Stimulated activated CD4-positive, alpha-beta T cell treated with anti-CD3 and anti-CD28 coated beads, Interleukin-1b, Interleukin-23, amount 100 ng/mL, for 48 hours (primary cell): ENCODE measurements around the gene C19orf85.
"Not testable (repeated sequence)": the region's sequence is repeated elsewhere in the genome, so short reads cannot be mapped to it uniquely, and the experiment has no call there.

ENCODE experiments used
- DNase-seq: peaks from one replicate; pipeline ENCODE4 v3.0.0-alpha.2; 2020

The C19orf85 gene

GRCh38 chr19:55464662-55465054, at the start of gene C19orf85:
Gene C19orf85, minus strand, starts transcription at chr19:55464751. Its CDS starts 197 bp downstream, at chr19:55464554.
- DNase-seq = no peak

- DNase-seq = no peak
These were observed 43.6 kb upstream of the C19orf85 start for GRCh38 chr19:55508120-55508519.

- DNase-seq = no peak
These were observed 40.4 kb upstream of the C19orf85 start for GRCh38 chr19:55504981-55505380.

DNA sequence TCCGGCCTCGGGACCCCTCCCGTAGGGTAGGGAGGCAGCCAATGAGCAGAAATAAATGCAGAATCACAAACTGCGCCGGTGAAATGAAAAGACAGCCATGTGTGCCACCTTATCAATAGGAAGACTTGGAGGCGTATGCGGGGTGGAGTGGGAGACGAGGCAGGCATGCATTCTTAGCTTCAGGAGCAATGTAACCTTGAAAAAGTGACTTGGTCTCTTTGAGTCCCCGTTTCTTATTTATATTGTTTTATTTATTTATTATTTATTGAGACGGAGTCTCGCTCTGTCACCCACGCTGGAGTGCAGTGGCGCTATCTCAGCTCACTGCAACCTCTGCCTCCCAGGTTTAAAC, 39.7 kb upstream of the C19orf85 start:
- DNase-seq = no peak

DNA sequence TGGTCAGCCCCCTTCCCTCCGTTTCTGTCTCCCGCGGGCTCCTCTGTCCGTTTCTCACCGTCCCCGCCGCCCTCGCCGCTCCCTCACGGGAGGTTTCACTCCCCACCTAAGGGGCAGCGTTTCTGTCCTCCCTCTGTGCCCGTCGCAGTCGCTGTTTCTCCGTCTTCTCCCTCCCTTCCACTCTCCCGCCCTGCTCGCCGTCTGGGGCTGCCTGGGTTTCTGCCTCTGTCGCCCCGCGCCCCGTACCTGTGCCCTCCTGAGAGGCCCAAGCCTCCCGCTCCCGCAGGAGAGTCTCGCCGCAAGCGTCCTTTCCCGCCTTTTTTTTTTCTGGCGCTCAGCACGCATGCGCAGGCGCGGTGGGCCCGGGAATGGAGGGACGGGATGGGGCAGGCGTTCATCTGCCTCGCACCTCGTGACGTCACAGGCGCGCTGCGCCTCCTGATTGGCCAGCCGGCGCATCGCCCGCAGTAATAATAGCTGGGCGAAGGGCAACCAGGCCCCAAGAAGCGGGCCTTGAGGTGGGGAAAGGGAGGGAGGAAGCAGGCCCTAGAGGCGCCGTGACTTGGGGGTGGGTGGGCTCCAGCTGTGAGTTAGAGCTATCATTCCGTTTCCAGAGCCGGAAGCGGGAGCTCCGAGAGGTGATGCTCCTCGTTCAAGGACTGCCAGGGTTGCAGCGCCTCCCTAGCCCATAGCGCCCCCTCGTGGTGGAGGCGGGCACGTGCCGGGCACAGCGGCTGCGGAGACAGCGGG, 39.1 kb upstream of the C19orf85 start:
- DNase-seq = peak; percentile 94

GRCh38 chr19:55503157-55503501, 38.6 kb upstream of the C19orf85 start:
- no peak for DNase-seq

DNA sequence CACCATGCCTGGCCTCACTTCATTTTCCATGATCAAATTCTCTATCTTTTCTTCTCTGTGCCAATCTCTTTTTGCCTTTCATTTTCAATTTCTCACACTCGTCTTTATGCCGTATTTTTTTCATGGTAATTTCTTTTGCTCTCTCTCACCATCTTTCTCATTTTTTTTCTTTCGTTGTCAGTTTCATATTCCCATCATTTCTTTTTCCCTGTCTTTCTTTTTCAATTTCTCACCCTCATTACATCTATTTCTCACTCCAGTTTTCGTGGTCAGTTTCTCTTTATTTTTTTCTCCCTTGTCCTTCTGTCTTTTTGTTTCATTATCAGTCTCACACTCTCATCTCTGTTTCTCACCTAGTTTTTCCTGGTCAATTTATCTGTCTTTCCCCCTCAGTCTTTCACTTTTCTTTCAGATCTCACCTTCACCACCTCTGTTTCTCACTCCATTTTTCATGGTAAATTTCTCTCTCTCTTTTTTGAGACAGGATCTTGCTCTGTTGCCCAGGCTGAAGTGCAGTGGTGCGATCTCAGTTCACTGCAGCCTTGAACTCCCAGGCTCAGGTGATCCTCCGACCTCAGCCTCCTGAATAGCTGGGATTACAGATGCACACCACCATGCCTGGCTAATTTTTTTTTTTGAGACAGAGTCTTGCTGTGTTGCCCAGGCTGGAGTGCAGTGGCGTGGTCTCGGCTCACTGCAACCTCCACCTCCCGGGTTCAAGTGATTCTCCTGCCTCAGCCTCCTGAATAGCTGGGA, 37.8 kb upstream of the C19orf85 start:
- DNase-seq = no peak

- no peak for DNase-seq
These were observed 35.9 kb upstream of the C19orf85 start for GRCh38 chr19:55500368-55500952.

- DNase-seq = no peak
These were observed 33.8 kb upstream of the C19orf85 start for GRCh38 chr19:55498246-55498840.

DNA sequence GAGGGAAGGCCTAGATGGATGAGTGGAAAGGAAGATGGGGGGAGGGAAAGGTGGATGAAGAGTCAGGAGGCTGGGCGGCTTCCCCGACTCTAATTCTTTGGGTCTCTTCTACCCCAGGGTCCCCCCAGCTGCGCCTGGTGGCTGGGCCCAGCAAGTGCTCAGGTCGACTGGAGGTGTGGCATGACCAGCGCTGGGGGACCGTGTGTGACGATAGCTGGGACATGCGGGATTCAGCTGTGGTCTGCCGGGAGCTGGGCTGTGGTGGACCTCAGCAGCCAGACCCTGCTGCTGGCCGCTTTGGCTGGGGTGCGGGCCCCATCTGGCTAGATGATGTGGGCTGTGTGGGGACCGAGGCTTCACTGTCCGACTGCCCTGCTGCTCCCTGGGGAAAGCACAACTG, 33.2 kb upstream of the C19orf85 start:
- DNase-seq = no peak

GRCh38 chr19:55496820-55497219, 32.3 kb upstream of the C19orf85 start:
- DNase-seq = not testable (repeated sequence)

DNA sequence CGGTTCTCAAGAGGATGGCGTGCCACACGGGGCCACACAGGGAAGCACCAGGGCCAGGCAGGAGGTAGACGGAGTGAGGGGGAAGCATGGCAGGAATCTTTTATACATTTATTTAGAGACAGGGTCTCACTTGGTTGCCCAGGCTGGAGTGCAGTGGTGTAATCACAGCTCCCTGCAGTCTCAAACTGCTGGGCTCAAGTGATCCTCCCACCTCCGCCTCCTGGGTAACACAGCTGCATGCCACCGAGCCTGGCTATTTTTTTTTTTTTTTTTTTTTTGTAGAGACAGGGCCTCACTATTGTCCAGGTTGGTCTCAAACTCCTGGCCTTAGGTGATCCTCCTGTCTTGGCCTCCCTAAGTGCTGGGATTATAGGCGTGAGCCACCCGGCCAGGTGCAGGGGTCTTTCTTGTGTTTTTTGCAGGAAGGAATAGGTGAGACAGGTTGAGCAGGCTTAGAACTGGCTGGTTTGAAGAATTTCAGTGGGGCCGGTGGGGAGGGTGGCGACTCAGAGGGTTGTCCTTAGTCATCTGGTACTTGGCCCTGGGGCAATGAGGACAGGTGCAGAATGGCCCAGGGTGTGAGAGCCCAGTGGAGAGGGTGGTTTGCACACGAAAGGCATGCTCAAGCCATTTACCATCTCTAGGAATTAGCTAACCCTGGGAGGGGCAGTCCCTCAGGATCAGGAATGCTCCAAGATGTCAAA, 31.2 kb upstream of the C19orf85 start:
- DNase-seq = no peak

GRCh38 chr19:55494172-55494761, 29.7 kb upstream of the C19orf85 start:
- DNase-seq = no peak

DNA sequence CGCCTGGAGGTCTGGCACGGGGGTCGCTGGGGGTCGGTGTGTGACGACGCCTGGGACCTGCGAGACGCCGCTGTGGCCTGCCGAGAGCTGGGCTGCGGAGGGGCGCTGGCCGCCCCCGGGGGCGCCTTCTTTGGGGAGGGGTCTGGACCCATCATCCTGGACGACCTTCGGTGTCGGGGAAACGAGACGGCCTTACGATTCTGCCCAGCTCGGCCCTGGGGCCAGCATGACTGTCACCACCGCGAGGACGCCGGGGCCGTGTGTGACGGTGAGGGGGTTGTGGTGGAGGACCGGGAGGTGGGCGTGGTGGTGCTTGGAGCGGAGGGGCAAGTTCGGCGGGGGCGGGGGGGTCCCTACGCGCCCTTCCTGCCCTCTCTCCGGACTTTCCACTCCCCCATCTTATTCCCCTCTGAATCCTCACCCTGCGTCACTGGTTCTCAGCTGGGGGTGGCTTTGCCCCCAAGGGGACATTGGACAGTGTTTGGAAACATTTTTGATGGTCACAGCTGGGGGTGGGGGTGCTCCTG, 29.2 kb upstream of the C19orf85 start:
- DNase-seq = no peak

GRCh38 chr19:55493052-55493644, 28.6 kb upstream of the C19orf85 start:
- no peak for DNase-seq

GRCh38 chr19:55492362-55492944, 27.9 kb upstream of the C19orf85 start:
- DNase-seq = no peak

GRCh38 chr19:55491546-55492360, 27.2 kb upstream of the C19orf85 start:
- no peak for DNase-seq

- DNase-seq = no peak
These were observed 26.2 kb upstream of the C19orf85 start for GRCh38 chr19:55490478-55491432.

DNA sequence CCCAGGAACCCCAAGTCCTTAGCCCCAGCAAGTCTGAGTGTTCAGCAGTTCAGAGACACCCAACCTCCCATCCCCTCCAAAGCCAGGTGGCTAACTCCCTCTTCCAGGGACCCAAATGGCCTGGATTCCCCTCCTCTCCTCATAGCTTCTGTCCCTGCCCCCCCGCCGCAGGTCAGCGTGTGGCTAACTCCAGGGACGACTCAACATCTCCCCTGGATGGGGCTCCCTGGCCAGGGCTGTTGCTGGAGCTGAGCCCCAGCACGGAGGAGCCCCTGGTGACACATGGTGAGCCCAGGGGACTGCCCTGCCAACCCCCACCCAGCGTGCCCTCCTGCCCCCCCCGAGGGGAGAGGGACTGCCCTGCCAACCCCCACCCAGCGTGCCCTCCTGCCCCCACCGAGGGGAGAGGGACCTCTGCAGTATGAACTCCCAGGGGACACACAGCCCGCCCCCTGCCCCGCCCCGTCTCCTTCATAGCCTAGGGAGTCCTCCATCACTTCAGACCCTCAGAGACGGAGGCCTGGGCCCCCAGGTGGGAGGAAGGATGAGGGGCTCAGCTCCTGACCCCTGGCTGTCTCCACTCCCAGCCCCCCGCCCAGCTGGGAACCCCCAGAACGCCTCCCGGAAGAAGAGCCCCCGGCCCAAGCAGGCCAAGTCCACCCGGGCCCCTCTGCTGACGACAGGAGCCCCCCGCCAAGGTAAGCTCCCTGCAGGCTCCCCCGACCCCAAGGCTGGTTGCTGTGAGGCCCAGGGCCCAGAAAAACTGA, 25.3 kb upstream of the C19orf85 start:
- DNase-seq = no peak
